ENCODE results near the gene SIRPA. TPM values are rescaled to one million over a fixed set of nuclear protein-coding genes. Genes with fewer than 3 reads are reported as not detected.

SIRPA gene
- total RNA-seq, 4 donors from 2014 or later: 11.5 to 34.6 (median 20.2) TPM

DNA sequence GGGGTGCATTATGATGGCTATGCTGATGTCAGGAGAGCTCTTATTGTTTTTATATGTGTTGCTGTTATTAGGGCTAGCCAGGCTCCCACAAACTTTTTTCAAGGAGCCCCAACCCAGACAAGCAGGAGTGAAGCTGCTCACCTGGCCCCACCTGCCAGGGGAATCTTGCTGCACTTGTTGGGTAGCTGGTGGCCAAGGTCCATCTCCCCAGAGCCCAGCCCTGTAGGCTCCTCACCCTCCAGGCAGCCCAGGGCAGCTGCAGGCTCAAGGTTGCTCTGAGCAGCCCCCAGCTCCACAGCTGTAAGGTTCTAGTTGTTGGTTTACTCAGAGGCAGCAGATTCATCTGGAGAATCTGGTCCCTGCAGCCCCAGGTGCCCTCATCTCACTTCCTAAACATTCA lies 46.8 kb upstream of the SIRPA start:
- Histone ChIP-seq H3K4me3 (no peak overlapping the region), H3K27ac (no peak overlapping the region), H3K4me1 (no peaks in the 10 kb centered on the region), H3K9me3 (no peaks in the 10 kb centered on the region), H3K27me3 (no peaks in the 10 kb centered on the region), H3K36me3 (no peaks in the 10 kb centered on the region)
- no peak for DNase-seq
- intact Hi-C loops (cut with DNase I; ENCODE audit: low total_unique reads): no loop called here
- no peak for TF ChIP-seq POLR2A (IDR thresholded peaks at IDR 0.05)
- TF ChIP-seq, protein P1, sequence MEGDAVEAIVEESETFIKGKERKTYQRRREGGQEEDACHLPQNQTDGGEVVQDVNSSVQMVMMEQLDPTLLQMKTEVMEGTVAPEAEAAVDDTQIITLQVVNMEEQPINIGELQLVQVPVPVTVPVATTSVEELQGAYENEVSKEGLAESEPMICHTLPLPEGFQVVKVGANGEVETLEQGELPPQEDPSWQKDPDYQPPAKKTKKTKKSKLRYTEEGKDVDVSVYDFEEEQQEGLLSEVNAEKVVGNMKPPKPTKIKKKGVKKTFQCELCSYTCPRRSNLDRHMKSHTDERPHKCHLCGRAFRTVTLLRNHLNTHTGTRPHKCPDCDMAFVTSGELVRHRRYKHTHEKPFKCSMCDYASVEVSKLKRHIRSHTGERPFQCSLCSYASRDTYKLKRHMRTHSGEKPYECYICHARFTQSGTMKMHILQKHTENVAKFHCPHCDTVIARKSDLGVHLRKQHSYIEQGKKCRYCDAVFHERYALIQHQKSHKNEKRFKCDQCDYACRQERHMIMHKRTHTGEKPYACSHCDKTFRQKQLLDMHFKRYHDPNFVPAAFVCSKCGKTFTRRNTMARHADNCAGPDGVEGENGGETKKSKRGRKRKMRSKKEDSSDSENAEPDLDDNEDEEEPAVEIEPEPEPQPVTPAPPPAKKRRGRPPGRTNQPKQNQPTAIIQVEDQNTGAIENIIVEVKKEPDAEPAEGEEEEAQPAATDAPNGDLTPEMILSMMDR (IDR thresholded peaks at IDR 0.05): no peak

GRCh38 chr20:1851396-1851795 lies 43.8 kb upstream of the SIRPA start:
- no peak overlapping the region for H3K4me3 ChIP-seq
- H3K36me3 ChIP-seq: no peaks in the 10 kb centered on the region
- TF ChIP-seq, protein P1 (IDR thresholded peaks at IDR 0.05): no peak
- TF ChIP-seq POLR2A (IDR thresholded peaks at IDR 0.05): no peak

GRCh38 chr20:1853473-1853872 lies 41.7 kb upstream of the SIRPA start:
- Histone ChIP-seq H3K4me1 (no peaks in the 10 kb centered on the region), H3K9me3 (no peaks in the 10 kb centered on the region), H3K27me3 (no peaks in the 10 kb centered on the region), H3K4me3 (no peak overlapping the region), H3K27ac (no peak overlapping the region), H3K36me3 (no peaks in the 10 kb centered on the region)
- DNase-seq: no peak
- no peak for TF ChIP-seq POLR2A (IDR thresholded peaks at IDR 0.05)
- TF ChIP-seq, protein P1 (IDR thresholded peaks at IDR 0.05): no peak
- intact Hi-C loops (cut with DNase I; ENCODE audit: low total_unique reads): no loop called here

More at GRCh38 chr20:1851396-1851795, 43.8 kb upstream of the SIRPA start:
- no peaks in the 10 kb centered on the region for H3K4me1 ChIP-seq
- H3K27ac ChIP-seq: no peak overlapping the region
- intact Hi-C loops (cut with DNase I; ENCODE audit: low total_unique reads): no loop called here
- no peak for DNase-seq
- H3K9me3 ChIP-seq: no peaks in the 10 kb centered on the region
- no peaks in the 10 kb centered on the region for H3K27me3 ChIP-seq

DNA sequence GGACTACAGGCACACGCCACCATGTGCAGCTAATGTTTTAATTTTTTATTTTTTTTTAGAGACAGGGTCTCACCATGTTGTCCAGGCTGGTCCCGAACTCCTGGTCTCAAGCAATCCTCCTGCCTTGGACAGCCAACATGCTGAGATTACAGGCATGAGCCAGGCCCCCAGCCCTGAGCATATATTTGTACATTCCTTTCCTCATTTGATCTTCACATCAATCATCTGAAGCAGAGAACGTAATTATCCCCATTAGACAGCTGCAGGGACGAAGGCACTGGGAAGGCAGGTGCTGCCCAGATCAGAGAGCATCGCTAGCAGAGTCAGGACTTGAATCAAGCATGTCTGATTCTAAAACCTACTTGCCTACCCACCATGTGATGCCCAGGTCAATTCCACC lies 41.0 kb upstream of the SIRPA start:
- TF ChIP-seq, protein P1 (IDR thresholded peaks at IDR 0.05): no peak
- TF ChIP-seq POLR2A (IDR thresholded peaks at IDR 0.05): no peak
- no peak for DNase-seq
- intact Hi-C loops (cut with DNase I; ENCODE audit: low total_unique reads): no loop called here

GRCh38 chr20:1855109-1855508 lies 40.1 kb upstream of the SIRPA start:
- Histone ChIP-seq H3K4me3 (no peak overlapping the region), H3K27me3 (no peaks in the 10 kb centered on the region), H3K9me3 (no peaks in the 10 kb centered on the region), H3K4me1 (no peaks in the 10 kb centered on the region), H3K36me3 (no peaks in the 10 kb centered on the region), H3K27ac (no peak overlapping the region)
- no peak for DNase-seq
- TF ChIP-seq, protein P1 (IDR thresholded peaks at IDR 0.05): no peak
- no peak for TF ChIP-seq POLR2A (IDR thresholded peaks at IDR 0.05)
- intact Hi-C loops (cut with DNase I; ENCODE audit: low total_unique reads): no loop called here

More for the DNA sequence above, 41.0 kb upstream of the SIRPA start:
- Histone ChIP-seq H3K27me3 (no peaks in the 10 kb centered on the region), H3K4me1 (no peaks in the 10 kb centered on the region), H3K9me3 (no peaks in the 10 kb centered on the region), H3K4me3 (no peak overlapping the region), H3K36me3 (no peaks in the 10 kb centered on the region), H3K27ac (no peak overlapping the region)
